Stimulated activated CD4-positive, alpha-beta T cell treated with anti-CD3 and anti-CD28 coated beads, Interleukin-1b, Interleukin-23, amount 100 ng/mL, for 4 hours (primary cell): Measurements from ENCODE around the gene ADGRL3.

Experiments used
- DNase-seq, 2 donors: peaks; one replicate each; pipeline ENCODE4 v3.0.0-alpha.2; 2020; ENCODE audit warnings: low read depth in 2 of 2

ADGRL3 gene

DNA sequence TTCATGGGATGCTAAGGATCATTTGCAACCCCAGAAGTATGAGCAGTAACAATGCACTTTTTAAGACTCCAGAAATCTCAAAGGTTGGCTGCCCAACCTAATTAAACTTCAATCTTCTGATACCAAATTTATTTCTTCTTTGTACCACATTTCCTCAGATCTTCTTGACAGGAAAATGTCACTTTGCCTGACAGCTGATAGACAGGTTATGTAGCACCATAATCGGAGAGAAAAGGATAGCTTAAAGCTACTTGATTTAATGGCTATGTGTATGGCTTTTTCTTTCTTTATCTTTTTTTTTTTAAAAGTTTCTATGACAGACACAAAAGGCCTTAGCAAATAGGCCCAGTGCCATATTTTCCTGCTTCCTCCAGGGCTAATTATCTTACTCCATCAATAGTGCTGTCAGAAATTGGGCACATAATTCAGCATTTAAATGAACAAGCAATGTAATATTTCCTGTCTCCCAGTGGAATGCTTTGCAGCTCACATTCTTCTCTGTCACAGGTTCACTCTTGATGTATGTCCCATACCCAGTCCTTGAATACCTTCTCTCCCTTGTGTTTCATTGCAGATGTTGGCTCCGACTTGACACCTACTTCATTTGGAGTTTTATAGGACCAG is 795.7 kb downstream of the ADGRL3 start:
- DNase-seq, result no peak

DNA sequence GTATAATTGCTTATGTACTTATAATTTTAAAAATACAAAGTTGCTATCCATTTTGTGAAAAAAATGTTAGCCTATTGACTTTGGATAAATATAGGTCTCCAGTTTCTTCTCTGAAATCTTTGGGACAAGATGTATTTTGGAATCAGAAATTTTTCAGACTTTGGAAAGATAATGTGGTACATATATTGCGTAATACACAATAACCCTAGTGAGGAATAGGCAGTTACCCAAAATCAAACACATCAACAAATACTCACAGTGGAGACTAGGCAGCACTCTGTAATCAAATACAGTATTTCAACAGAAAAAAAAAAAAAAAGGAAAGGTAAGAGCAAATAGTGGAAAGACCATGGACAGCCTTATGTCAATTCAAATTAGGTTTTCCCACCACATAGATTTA is 796.8 kb downstream of the ADGRL3 start:
- no peak for DNase-seq

DNA sequence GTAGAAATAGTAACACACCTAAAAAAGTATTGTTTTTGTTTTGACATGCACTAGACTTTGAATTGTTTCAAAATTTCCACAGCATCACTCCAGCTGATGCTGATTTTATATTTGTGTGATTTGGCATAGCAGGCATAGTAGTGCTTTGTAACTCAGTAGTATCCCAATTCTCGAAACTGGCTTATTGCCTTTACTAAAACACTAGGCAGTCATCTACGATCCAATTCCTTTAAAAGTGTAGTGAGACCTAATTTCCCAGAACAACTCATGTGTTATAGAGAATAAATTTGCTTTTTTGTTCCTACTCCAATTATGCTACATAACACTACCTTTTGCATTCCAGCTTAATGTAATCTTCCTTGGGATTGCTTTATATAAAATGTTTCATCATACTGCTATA is 797.7 kb downstream of the ADGRL3 start:
- DNase-seq, result no peak

DNA sequence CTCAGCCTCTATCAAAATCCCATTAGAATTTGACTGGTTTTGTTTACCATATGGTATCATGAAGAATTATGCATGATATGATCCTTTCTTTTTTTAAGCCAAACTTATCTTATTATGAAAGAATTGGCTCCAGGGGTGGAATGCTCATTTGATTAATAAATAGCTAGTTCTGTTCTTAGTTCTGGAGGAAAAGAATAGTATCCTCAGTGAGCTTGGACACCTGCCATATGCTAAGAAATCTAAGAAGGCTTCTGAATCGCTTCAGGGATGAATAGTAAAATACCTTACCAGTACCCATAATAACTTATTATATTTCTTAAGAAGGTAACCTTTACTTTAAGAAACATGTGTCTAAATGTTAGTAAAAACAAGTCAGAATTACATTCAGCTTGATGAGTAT is 803.6 kb downstream of the ADGRL3 start:
- no peak for DNase-seq

DNA sequence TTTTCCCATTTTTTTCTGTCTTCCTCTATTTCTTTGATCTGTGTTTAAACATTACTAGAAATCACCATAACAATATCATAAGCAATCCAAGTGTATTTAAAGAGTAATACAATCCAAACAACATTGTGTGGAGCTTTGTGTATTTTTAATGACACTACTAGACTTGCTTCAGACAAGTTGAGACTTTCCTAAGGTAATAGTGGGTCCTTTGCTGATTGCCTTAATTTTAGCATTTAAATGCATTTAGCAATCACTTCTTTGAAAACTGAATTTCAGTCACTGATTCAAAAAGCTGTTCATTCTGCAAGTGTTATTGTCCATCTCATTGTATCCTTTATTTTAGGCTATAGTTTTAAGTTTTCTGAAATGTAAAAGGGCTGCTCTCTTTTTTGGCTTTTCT is 804.8 kb downstream of the ADGRL3 start:
- DNase-seq, result no peak

DNA sequence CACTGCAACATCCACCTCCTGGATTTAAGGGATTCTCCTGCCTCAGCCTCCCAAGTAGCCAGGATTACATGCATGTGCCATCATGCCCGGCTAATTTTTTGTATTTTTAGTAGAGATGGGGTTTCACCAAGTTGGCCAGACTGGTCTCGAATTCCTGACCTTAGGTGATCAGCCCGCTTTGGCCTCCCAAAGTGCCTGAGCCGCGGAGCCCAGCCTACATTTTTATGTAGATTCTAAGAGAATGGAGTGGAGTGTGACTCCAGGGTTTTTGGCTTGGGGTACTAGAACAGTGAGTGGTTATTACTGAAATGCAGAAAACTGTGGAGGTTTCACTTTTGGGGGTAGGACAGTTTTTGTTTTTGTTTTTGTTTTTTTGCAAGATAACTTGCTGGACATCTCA is 806.0 kb downstream of the ADGRL3 start:
- DNase-seq, result no peak

DNA sequence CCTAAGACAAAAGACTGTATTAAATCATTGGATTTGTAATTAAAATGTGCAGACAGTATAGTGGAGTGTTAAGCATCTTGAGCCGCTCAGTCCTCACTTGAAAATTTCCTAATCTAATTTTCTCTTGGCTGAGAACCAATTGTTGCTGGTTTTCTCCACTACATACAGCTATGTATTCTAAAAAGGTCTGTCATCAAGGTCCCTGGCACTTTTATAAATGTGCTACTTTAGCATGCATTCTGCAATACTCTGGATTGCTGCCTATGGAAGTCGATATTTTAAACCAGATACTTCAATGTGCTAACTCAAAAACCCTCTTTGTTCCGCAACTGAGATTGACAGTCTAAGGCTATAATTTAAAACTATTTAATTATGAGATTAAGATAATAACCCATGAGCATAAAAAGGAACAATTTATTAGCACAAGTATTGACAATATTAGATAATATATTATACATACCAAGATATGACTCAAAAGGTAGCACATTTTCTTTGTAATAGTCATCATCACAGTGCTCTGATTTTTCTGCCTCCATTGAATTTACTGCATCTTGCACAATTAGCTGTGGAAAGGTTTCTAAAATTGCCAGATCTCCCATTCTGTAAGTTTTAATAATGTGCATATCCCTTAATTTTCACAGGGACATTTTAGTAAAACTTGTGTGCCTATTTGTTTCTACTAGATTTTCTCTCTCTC is 815.1 kb downstream of the ADGRL3 start:
- no peak for DNase-seq

DNA sequence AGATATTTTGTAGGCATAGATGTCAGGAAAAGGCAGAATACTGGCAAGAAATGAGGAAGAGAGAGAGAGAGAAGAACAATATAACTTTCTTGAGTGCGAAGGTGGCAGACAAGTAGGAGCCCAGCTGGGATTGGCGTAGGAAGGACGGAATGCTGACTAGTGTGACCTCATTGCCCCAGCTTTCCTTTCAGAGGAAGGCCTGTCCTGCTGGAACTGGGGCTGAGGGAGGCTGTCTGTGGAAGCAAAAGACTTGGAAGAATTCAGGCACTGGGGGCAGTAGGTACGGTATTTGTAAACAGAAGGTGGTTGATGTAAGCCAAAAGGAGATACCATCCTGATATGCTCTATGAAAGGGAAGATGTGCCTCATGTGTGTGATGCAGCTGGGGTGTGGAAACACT is 818.4 kb downstream of the ADGRL3 start:
- DNase-seq, result no peak

DNA sequence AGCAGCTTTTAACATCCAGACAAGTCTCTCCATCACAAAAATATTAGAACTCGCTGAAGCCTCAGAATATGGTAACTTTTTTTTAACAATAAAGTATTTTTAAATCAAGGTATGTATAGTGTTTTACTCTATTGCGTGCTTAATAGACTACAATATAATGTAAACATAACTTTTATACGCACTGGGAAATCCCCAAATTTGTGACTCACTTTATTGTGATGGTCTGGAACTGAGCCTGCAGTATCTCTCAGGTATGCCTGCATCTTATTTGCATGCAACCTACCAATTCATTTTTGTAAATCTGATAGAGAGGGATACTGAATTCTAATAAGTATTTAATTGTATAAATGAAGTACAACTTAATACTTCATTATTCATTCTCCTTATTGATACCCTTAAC is 823.5 kb downstream of the ADGRL3 start:
- DNase-seq, result no peak

DNA sequence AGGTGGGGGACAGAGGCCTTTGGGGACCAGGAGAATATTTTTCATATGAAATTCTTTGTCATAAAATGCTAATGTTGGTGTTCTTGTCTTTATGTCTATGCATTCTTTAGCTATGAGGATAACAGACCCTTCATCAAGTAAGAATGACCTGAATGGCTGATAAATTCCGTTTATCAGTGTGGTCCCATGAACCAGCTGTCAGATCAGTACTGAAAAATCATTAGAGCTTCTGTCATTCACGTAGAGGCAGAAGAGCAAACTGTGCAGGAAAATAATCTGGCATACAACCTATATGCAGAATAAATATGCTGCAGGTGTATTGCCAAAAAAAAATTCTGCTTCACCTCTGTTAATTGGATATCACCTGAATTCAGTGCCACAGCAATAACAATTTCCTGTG is 828.6 kb downstream of the ADGRL3 start:
- DNase-seq, result no peak

DNA sequence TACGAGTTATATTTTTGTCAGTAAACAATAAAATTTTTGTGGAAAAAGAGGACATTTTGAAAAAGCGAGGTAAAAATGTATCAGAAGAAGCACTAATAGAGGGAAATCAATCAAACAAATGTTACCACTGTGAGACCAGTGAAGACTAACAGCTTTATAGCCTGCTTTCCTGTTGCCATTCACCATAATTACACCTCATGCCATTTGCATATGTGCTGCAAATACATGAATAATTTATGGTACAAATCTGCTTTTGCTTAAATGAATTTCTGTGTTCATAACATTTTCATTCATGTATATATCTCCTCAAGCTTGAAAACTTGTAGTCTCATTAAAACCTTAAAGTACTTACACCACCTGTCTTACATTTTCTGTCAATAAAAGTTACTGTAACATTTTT is 830.8 kb downstream of the ADGRL3 start:
- no peak for DNase-seq

DNA sequence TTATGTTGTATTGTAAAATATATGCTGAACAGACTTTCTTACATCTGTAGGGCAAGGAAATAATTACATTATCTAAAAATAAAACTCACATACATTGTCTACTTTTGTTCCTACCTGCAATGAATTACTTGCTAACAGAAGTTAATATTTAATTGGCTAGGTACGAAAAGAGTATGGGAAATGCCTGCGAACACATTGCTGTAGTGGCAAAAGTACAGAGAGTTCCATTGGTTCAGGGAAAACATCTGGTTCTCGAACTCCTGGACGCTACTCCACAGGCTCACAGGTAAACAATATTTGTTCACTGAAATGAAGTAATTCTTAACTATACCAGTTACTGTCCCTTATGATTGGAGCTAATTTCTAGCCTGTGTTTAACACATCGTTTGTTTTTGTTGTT is 837.4 kb downstream of the ADGRL3 start:
- no peak for DNase-seq

DNA sequence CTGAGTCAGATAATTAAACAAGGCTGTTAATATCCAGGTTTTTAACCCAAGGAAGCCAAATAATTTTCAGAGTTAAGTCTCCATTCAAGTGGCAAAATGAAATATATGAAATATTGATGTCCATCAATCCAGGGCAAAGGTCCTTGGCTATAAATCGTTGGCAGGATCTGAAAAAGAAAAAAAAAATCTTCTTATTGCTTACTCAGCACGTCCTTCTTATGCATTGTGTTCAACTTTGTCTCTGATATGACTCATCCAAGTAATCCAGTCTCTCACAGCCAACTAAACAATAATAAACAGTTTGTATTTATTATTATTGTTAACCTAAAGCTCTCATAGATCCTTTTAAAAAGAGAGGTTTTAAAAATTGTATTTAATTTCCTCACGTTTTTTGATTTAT is 851.2 kb downstream of the ADGRL3 start:
- DNase-seq, result no peak

DNA sequence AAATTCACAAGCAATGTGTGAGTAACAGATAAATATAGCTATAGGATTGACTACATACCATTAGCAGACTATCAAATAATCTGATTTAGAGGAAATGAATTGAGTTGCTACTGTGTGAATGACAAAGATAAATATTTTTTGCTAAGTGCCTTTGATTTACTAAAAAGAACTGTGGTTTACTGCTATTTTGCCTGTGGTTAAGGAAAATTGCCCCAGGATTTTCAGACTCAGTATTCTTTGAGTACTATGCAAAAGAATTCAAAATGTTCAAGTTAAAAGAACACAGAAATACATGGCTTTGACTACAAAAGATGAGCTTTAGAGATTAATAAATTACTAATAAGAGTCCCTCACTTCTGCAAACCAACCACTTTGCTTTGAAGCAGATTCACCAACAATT is 853.8 kb downstream of the ADGRL3 start:
- DNase-seq, result no peak

DNA sequence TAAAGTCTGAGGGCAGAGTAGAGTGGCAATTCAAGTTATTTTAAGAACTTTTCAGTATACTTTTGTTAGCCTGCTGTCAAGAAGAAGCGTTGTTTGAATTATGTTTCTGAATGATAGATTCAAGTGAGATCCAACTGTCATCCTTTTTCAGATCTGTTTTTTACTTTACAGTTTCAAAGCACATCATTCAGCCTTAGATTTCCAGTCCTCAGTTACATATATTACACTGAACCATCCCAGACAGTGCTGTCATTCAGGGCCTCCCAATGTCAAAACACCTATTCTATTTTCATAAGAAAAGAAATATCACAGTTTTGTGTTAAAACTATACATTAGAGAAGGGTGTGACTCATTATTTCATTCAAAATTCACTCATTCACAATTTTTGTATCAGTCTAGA is 856.9 kb downstream of the ADGRL3 start:
- DNase-seq, result no peak

DNA sequence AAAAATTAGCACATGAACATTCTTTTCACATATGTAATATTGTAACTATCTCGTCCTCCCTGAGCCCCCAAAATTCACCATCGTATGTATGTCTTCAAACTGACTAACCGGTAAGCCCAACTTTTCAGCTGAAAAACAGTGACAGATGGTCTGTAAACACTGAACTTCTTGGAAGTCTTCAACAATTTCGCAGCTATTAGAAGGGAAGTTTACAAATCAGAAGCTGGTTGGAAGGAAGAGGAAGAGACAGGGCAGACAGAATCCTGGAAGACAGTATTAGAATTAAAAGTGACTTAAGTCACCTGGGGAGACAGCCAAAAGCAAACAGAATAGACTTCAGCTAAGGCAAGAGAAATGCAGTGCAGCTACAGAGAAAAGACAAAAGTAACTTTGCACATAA is 858.4 kb downstream of the ADGRL3 start:
- DNase-seq, result no peak

DNA sequence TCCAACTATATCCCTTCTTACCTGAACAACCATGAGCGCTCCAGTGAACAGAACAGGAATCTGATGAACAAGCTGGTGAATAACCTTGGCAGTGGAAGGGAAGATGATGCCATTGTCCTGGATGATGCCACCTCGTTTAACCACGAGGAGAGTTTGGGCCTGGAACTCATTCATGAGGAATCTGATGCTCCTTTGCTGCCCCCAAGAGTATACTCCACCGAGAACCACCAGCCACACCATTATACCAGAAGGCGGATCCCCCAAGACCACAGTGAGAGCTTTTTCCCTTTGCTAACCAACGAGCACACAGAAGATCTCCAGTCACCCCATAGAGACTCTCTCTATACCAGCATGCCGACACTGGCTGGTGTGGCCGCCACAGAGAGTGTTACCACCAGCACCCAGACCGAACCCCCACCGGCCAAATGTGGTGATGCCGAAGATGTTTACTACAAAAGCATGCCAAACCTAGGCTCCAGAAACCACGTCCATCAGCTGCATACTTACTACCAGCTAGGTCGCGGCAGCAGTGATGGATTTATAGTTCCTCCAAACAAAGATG is 870.2 kb downstream of the ADGRL3 start:
- no peak for DNase-seq

DNA sequence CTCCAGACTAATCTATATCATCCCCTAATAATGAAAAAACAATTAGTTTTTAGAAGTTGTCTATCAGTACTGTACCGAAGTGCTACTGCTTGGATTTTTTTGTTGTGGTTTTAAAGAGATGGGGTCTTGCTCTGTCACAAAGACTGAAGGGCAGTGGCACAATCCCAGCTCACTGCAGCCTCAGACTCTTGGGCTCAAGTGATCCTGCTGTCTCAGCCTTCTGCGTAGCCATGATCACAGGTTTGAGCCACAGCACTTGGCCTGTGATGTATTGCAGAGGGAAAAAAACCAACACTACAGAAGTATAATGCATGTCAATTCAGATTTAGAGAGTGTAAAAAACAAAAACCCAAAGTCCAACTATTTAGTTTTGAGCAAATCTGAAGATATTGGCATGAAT is 875.0 kb downstream of the ADGRL3 start:
- no peak for DNase-seq

DNA sequence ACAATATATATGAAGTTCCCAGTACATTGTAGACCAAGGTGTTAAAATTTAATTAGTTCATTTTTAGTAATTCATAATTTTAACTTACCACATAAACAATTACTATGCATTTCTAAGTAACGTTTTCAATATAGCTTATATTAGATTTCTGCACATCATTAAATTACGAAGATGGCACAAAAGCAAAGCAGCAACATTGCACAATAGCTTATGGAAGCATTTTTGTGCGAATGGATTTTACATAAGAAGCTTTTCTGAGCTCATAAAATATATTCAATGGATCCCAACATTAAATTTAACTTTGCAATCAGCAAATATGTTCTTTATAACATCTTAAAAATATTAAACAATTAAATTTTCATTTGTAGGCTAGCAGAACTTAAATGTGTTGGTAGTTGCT is 875.4 kb downstream of the ADGRL3 start:
- no peak for DNase-seq

DNA sequence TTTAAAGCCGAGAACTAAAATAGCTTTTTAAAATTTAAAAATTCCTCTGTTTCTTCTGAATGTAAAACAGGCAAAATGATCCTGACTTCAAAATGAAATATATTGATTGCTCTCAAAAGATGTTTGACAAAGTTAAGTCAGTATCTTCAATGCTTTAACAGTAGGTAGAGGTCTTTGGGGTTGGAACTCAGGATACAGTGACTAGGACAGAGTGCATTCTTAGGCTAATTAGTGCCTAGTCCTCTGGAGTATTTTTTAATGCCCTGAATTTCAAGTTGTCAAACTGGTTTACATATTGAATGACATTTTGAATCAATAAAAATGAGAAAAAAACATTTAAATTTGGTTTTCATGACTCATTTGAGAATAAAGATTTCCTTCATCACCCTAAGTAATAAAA is 877.3 kb downstream of the ADGRL3 start:
- no peak for DNase-seq

DNA sequence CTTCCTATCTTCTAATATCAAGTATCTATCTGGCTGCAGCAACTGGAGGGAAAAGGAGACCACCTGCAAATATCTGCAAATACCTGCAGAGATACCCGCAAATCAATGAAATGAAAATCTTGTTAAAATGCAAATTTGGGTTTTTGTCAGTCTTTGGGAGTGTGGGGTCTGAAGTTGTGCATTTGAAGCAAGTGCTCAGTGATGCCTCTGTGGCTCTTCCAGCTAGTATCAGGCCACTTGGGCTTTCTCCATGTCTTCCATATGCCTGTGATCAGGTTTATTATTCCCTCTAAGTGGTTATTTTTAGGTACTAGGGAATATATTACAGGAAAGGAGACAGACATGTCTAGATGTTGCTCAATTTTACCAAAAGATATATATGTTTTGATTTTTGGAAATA is 880.3 kb downstream of the ADGRL3 start:
- DNase-seq, result no peak

DNA sequence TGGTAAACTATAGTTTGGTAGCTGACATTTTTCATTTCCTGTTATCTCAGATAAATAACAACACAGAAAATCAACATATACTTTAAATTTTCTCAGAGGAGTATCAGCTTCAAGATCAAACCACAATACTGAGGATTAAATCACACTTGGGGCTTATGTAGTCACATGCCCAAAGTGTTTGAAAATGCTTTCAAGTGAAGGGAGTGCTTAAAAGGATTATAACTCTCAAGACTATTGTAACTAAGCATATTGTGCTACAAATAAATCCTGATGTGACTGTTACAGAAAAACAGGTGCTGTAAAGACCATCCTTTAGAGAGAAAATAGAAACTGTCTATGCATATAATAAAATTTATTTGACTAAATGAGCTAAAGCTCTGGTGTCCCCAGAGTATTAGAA is 887.6 kb downstream of the ADGRL3 start:
- DNase-seq, result no peak

DNA sequence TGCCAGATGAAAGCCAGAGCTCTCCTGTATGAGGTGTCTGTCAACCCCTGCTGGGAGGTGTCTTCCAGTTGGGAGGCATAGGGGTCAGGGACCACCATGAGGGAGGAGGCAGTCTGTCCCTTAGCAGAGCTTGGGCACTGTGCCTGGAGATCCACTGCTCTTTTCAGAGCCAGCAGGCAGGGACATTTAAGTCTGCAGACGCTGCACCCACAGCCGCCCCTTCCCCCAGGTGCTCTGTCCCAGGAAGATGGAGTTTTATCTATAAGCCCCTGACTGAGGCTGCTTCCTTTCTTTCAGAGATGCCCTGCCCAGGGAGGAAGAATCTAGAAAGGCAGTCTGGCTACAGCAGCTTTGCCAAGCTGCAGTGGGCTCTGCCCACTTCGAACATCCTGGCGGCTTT is 893.6 kb downstream of the ADGRL3 start:
- no peak for DNase-seq

DNA sequence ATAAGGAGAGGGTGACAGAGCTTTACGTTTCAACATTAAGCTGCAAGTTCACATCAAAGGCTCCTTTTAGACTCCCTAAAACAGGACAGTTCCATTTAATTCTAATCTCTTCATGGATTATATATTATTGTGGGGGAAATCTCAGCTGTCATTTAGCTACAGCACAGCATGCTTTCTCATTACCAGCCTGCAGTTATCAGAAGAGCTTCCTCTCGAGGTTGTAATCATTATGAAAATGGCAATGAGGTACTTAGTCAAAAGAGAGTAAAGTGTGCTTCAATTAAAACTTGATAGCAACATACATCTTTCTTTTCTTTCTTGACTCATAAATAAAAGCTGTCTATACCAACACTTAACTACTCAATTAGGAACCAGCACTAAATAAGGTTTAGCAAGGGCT is 896.8 kb downstream of the ADGRL3 start:
- DNase-seq, result no peak
